ENCODE data around the gene KLK4.

The KLK4 gene, protein sequence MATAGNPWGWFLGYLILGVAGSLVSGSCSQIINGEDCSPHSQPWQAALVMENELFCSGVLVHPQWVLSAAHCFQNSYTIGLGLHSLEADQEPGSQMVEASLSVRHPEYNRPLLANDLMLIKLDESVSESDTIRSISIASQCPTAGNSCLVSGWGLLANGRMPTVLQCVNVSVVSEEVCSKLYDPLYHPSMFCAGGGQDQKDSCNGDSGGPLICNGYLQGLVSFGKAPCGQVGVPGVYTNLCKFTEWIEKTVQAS

GRCh38 chr19:50911206-50912101, at the start of gene KLK4:
KLK4 (minus strand) TSS chr19:50911395; CDS start chr19:50910738, 657 bp downstream.
- no peak for DNase-seq (ENCODE audit: low read depth in 2 of 2)

DNA sequence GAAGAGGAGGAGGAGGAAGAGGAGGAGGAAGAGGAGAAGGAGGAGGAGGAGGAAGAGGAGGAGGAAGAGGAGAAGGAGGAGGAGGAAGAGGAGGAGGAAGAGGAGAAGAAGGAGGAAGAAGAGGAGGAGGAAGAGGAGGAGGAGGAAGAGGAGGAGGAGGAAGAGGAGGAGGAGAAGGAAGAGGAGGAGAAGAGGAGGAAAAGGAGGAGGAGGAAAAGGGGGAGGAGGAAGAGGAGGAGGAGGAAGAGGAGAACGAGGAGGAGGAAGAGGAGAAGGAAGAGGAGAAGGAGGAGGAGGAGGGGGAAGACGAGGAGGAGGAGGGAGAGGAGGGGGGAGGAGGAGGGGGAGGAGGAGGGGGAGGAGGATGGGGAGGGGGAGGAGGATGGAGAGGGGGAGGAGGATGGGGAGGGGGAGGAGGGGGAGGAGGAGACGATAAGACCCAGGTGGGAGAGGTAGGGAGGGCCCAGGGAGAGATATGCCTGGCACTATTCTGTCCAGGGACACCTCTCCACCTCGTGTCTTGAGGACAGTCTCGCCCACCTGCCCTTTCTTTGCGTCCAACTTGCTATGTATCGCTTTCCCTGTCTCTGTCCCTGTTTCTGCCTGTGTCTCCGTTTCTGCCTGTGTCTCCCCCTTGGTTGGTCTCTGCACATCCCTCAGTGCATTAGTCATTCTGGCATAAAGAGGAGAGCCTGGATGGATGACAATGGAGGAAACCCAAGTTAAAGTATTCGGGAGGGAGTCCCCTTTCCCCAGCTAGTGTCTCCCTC, 48.7 kb upstream of the KLK4 start:
- DNase-seq (ENCODE audit: low read depth in 2 of 2), result no peak

DNA sequence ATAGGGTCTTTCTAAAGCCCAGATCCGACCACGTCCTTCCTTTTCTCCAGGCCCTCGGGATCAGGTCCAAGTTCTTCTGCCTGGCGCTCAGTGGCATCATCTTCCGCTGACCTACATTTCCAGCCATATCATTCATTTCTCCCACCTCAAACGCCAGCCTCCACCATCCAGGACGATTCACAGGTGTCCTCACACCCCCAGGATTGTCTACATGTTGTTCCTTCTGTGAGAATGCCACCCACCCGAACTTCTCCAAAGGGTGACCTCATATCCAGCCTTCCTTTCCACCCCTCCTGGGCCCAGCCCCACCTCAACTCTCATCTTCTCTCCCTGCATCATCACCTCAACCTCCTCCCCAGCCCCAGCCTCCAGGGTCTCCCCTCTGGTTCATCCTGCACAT, 46.4 kb upstream of the KLK4 start:
- no peak for DNase-seq (ENCODE audit: low read depth in 2 of 2)

DNA sequence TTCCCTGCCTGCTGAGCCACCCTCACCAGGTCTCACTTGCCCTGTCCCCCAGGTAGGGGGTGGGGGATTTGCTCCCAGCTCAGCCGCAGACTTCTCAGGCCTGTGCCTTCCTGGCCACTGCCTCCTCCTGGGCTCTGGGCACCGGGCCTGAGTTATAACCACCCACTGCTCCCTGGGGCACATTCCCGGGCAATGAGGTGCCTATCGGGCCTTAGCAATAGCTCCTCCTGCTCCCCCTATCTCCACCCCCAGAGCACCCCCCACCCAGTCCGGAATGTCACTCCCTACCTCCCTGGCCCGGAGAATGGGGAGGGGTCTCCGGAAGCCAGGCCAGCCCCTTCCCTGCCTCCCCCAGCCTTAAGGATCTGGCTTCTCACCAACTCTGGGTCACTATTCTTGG, 41.7 kb upstream of the KLK4 start, which contains the start of gene KLK5:
TSS of gene KLK5 (minus strand) at position 129 of the 400 bp plus-strand sequence. CDS start 381 bp downstream, outside the sequence.
- no peak for DNase-seq (ENCODE audit: low read depth in 2 of 2)

- DNase-seq (ENCODE audit: low read depth in 2 of 2), result no peak
These were observed 38.7 kb upstream of the KLK4 start for GRCh38 chr19:50949861-50950260.

DNA sequence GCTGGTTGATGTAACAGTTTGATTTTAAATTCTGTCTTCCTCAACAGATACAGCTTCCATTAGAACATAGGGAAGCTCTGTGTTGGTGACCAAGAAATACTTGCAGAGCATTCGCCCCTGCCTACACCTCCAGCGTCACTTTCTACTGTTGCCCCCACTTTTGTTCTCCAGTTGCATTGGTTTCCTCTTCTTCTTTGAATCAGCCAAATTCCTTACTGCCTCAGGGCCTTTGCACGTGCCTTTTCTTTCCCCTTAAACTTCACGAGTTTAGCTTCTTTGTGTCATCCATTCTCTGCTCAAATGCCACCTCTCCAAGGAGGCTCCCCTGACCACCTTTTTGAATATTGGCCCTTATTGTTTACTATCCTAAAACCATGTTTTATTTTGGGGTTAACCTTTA, 35.9 kb upstream of the KLK4 start:
- no peak for DNase-seq (ENCODE audit: low read depth in 2 of 2)

DNA sequence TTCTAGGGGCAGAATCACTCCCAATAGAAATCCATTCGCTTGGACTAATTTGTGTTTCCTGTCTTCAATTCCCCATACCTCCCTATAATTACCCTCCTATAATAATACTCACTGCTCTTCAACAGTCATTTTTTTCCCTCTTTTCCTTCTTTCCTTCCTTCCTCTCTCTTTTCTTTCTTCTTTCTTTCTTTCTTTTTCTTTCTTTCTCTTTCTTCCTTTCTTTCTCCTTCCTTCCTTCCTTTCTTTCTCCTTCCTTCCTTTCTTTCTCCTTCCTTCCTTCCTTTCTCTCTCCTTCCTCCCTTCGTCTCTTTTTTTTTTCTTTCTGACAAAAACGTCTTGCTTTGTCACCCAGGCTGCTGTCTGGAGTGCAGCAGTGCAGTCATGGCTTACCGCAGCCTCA, 33.6 kb upstream of the KLK4 start:
- DNase-seq (ENCODE audit: low read depth in 2 of 2), result no peak

DNA sequence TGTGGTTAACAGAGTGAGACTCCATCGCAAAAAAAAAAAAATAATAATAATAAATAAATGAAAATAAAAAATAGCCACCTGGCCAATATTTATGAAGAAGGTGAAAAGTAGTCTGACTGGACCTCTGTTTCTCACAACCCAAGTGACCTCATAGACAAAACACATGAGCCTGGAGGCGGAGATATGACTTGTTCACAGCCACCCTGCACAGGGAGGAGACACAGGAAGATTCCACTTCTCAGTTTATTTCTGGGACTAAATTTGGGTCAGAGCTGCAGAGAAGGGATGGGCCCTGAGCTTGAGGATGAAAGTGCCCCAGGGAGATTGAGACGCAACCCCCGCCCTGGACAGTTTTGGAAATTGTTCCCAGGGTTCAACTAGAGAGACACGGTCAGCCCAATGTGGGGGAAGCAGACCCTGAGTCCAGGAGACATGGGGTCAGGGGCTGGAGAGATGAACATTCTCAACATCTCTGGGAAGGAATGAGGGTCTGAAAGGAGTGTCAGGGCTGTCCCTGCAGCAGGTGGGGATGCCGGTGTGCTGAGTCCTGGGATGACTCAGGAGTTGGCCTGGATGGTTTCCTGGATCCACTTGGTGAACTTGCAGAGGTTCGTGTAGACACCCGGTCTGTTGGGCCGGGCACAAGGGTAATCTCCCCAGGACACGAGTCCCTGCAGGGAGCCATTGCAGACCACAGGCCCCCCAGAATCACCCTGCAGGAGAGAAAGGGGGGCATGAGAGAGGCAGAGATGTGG, 32.1 kb upstream of the KLK4 start:
- no peak for DNase-seq (ENCODE audit: low read depth in 2 of 2)

GRCh38 chr19:50939596-50939995, 28.4 kb upstream of the KLK4 start:
- no peak for DNase-seq (ENCODE audit: low read depth in 2 of 2)

DNA sequence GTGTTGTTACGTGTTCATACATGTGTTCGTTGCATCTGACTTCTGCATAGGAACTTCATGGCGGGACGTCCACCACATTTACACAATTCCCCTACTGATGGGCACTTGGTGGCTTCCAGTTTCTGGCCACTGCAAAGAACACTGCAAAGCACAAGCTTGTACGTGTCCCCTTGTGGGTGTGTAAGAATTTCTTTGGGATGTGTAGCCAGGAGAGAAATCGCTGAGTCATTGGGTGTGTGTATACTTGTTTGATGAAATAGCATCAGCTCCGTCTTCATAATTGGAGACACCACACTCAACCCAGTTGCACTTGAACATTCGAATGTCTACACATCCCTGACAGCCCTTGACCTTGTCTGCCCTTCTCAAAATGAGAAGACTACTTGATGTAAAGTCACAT, 22.4 kb upstream of the KLK4 start:
- no peak for DNase-seq (ENCODE audit: low read depth in 2 of 2)

GRCh38 chr19:50932690-50933083, 21.5 kb upstream of the KLK4 start:
- no peak for DNase-seq (ENCODE audit: low read depth in 2 of 2)

DNA sequence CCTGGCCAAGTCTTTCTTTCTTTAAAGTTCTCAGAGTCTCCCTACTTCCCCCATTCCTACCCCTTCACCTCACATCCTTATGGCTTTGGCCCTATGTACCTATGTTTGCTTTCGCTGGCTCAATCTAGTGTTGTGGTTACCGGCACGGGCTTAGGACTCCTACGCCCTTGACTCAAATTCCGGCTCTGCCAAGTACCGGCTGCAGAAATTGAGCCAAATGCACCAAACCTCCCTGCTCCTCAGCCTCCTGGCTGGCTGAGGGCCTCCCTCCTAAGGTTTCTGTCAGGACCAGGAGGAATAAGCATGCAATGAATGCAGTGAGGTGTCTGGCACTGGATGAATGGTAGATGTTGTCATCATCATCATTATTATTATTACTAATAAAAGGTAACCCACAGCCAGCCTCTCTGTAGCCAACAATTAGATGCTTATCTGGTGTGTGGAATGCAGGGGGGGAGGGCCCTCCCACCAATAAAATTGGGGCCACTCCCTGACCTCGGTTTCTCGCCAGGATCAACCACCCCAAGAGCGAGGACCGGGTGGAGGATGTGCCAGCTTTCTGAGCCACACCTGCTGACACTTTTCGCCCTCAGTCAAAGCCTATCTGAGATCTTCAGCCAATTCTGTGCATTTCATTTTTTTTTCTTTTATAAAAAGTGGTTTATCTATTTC, 21.0 kb upstream of the KLK4 start:
- DNase-seq (ENCODE audit: low read depth in 2 of 2), result no peak

- no peak for DNase-seq (ENCODE audit: low read depth in 2 of 2)
These were observed 19.8 kb upstream of the KLK4 start for GRCh38 chr19:50931023-50931422.

- DNase-seq (ENCODE audit: low read depth in 2 of 2), result no peak
These were observed 17.6 kb upstream of the KLK4 start for GRCh38 chr19:50928831-50929230.

DNA sequence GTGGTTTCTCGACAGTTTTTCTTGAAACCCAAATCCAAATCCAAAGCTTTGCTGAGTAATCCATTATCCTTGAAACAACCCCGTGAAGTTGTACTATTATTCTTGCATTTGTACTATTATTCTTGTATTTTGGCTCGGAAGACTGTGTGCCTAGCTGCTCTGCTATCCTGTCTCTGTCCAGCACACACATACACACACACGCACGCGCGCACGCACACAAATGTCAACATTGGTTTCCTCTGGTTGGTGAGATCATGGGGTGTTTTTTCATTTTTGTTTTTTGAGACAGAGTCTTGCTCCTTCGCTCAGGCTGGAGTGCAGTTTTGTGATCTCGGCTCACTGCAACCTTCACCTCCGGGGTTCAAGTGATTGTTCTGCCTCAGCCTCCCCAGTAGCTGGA, 14.9 kb upstream of the KLK4 start:
- DNase-seq (ENCODE audit: low read depth in 2 of 2), result no peak

GRCh38 chr19:50925734-50926133, 14.5 kb upstream of the KLK4 start:
- DNase-seq (ENCODE audit: low read depth in 2 of 2), result no peak

GRCh38 chr19:50924586-50924985, 13.4 kb upstream of the KLK4 start:
- no peak for DNase-seq (ENCODE audit: low read depth in 2 of 2)

DNA sequence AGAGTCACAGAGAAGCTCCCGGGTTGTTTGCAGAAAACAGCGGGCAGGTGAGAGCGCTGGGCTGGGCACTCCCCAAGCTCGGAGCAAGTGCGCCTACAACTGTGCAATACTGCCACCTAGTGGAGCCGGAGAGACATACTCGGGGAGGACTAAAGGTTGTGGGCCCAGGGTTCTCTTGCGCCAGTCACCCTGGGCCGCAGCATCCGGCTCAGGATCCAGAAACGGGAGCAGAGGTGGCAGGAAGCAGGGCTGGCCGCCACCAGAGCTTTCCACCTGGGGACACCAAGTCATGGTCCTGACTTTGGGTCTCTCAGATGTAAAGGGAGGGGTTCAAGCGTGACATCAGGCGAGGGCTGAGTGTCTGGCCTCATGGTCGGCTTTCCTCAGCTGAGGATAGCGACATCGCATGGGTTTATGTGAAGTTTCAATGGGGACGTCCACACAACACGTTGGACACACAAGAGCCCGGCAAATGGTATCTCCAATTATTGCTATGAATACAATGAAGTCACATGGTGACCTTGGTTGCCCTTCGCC, 11.2 kb upstream of the KLK4 start:
- DNase-seq (ENCODE audit: low read depth in 2 of 2), result peak; percentile 15 to 29

DNA sequence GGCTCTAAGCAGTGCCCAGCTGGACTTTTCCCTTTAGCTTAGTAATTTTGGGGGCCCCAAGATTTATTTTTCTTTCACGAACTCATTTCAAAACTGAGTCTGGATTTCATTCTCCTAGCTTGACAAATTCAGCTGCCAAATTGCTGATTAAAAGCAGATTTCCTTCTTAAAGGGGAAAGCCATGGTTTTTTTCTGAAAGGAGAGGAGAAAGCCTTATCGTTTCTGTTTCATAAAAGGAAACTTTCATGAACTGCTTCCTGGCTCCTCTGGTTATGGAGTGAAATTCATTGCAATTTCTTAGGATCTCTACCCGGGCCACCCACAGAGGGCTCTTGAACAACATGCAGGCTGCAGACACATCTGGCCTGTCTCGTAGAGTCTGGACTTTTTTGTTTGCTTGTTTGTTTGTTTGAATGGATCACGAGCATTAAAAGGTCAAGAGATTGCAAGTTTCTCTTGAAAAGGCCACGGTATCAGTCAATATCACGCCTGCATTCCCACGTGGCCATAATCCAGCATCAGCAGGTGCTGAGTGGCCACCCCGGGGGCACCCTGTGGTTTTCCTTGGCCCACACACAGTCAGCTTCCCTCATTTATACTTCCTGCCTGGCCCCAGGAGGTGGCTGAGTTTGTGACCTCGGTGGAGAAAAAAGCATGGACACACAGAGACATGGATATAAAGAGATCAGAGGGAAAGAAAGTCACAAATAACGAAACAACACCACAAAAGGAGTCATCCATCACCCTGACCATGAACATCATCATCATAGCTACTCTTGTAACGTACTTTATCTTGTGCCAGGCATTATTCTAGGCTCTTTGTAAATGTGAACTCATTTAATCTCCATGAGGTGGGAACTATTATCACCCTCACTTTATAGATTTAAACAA, 10.5 kb upstream of the KLK4 start:
- DNase-seq (ENCODE audit: low read depth in 2 of 2), result no peak

GRCh38 chr19:50916069-50916468, 4.9 kb upstream of the KLK4 start:
- no peak for DNase-seq (ENCODE audit: low read depth in 2 of 2)
